Prostate gland (tissue), 2 donors: Measurements from ENCODE around the gene TCHHL1.

Experiments
- POLR2A ChIP-seq: fragments of 450-650 bp; IDR thresholded peaks from one replicate; pipeline ENCODE4 v1.6.1; 2016; ENCODE audit warnings: antibody characterized with exemption, mild to moderate bottlenecking
- POLR2AphosphoS5 ChIP-seq: sonication (generic); formaldehyde crosslinking; IDR thresholded peaks from one replicate; pipeline ENCODE4 v1.6.1; 2017; ENCODE audit warnings: antibody characterized with exemption
- TF ChIP-seq, protein P1 (sequence below), 4 experiments: fragments of 200-600 bp in 2 of 4; fragments of 450-650 bp in 2 of 4; sonication (generic) in 2 of 4; IDR thresholded peaks; 1 replicate in 3 of 4; 2 replicates in 1 of 4; pipeline ENCODE4 v1.5.1; 2016 to 2019; ENCODE audit warnings: antibody characterized with exemption in 4 of 4, mild to moderate bottlenecking in 2 of 4, moderate library complexity in 2 of 4

DNA sequence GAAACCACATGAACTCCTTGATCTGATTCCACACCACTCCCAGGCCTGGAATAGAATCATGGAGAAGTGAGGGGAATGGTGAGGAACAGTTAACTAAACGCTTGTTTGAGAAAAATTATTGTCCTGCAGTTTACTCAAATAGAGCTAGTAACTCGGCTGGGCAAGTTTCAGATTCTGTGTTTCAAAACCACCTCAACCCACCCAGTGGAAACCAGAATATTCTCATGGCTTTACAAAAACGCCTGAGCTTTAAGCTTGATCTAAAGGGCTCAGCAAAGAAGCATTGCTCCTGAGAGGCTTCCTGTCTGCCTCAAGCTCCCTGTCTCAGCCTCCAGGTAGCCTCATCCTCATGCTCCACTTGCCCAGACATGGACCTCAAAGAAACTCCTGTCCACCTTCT is 16.6 kb downstream of the TCHHL1 start:
- TF ChIP-seq, protein P1, sequence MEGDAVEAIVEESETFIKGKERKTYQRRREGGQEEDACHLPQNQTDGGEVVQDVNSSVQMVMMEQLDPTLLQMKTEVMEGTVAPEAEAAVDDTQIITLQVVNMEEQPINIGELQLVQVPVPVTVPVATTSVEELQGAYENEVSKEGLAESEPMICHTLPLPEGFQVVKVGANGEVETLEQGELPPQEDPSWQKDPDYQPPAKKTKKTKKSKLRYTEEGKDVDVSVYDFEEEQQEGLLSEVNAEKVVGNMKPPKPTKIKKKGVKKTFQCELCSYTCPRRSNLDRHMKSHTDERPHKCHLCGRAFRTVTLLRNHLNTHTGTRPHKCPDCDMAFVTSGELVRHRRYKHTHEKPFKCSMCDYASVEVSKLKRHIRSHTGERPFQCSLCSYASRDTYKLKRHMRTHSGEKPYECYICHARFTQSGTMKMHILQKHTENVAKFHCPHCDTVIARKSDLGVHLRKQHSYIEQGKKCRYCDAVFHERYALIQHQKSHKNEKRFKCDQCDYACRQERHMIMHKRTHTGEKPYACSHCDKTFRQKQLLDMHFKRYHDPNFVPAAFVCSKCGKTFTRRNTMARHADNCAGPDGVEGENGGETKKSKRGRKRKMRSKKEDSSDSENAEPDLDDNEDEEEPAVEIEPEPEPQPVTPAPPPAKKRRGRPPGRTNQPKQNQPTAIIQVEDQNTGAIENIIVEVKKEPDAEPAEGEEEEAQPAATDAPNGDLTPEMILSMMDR (IDR thresholded peaks at IDR 0.05): no peak
- no peak for TF ChIP-seq POLR2A
- TF ChIP-seq POLR2AphosphoS5: no peak
